Pancreas (tissue), 10 donors: ENCODE measurements around the gene ZFAND2A. TPM values are rescaled to one million over a fixed set of nuclear protein-coding genes. Genes with fewer than 3 reads are reported as not detected.
A peak's percentile ranks its signal among the peaks of the same experiment; 100 is the strongest.
"Not testable (repeated sequence)": the region's sequence is repeated elsewhere in the genome, so short reads cannot be mapped to it uniquely, and the experiment has no call there.

Experiments used
- ATAC-seq, 4 donors: fragments of 200-7000 bp; cut with Tn5 transposase; one replicate each; pipeline versions ENCODE4 v1.8.0 to v1.9.1; 2020; ENCODE audit warnings: mild to moderate bottlenecking in 4 of 4, moderate library complexity in 4 of 4
- DNase-seq, 6 donors: peaks; one replicate each; pipeline ENCODE4 v3.0.0-alpha.2; 2020
- FAIRE-seq: peaks from 2 replicates; lab custom pipeline; 2012; peaks lifted over from hg19 to GRCh38; lab: Jason Lieb, UNC
- H3K27ac ChIP-seq, 4 donors: fragments of 200-600 bp; sonication (generic); 1 replicate in 3 of 4; 2 replicates in 1 of 4; pipeline versions ENCODE4 v1.5.0 to v1.8.0; 2020
- H3K27me3 ChIP-seq, 4 donors: fragments of 200-600 bp; one replicate each; pipeline ENCODE4 v1.8.0; 2021
- H3K36me3 ChIP-seq, 3 donors: fragments of 200-600 bp; sonication (generic) in 1 of 3; one replicate each; pipeline versions ENCODE4 v1.5.0 to v1.8.0; 2020 to 2021
- H3K4me1 ChIP-seq, 3 donors: fragments of 200-600 bp; one replicate each; pipeline ENCODE4 v1.8.0; 2021
- H3K4me3 ChIP-seq, 4 donors: fragments of 200-600 bp; sonication (generic) in 2 of 4; one replicate each; pipeline versions ENCODE4 v1.5.0 to v1.8.0; 2020 to 2021
- H3K9me3 ChIP-seq, 4 donors: fragments of 200-600 bp; one replicate each; pipeline ENCODE4 v1.8.0; 2021
- CTCF ChIP-seq, 4 donors: fragments of 200-600 bp; sonication (generic) in 3 of 4; IDR thresholded peaks; one replicate each; pipeline versions ENCODE4 v1.5.0 to v1.8.0; 2021; ENCODE audit warnings: antibody characterized with exemption in 4 of 4
- WGBS, 2 donors: extraction: QIAGEN DNeasy Blood & Tissue Kit; methylation state at CpG; one replicate each; pipeline ENCODE4 v1.1.7; 2013; 5-methylcytosine and 5-hydroxymethylcytosine counted together
- intact Hi-C, 3 donors: fragments of 100-400 bp; cut with DNase I; formaldehyde crosslinking; loops; one replicate each; pipeline versions ENCODE4 v1.11.1 to v1.14.2; 2022
- polyA plus RNA-seq, 2 donors: library from polyadenylated mRNA; stranded (reverse); fragments of 200-250 nt; gene quantifications; one replicate each; pipeline ENCODE4 v1.2.3, GENCODE V29; 2013
- total RNA-seq, 6 donors: library from RNA; stranded (reverse); fragmentation: NEBNext Ultra II Directional in 4 of 6; extraction: Animal tissue kit (Norgen Biotek cat#: 25700) in 4 of 6; gene quantifications; one replicate each; pipeline versions ENCODE4 v1.2.1 to v1.2.4, GENCODE V29; 2021 to 2023
- donor health status: healthy with polysubstance abuse.
- donor health status: DM: no; HTN: no; CAD: no; lungs with moderate emphysema.
- donor health status: DM: no; HTN: no; CAD: no.
- donor health status: control.
- donor health status: control.
- donor health status: Bipolar disorder and iron deficiency.
- donor health status: DM: yes; HTN: yes; CAD: no.
- donor health status: DM: no; HTN: no; CAD: no.
- donor health status: DM: no; HTN: no; CAD: no.
- donor health status: DM: yes; HTN: yes; CAD: no.

The ZFAND2A gene
- total and polyA plus RNA-seq, 8 donors = 6.1 to 35.0 (median 15.3) TPM

DNA sequence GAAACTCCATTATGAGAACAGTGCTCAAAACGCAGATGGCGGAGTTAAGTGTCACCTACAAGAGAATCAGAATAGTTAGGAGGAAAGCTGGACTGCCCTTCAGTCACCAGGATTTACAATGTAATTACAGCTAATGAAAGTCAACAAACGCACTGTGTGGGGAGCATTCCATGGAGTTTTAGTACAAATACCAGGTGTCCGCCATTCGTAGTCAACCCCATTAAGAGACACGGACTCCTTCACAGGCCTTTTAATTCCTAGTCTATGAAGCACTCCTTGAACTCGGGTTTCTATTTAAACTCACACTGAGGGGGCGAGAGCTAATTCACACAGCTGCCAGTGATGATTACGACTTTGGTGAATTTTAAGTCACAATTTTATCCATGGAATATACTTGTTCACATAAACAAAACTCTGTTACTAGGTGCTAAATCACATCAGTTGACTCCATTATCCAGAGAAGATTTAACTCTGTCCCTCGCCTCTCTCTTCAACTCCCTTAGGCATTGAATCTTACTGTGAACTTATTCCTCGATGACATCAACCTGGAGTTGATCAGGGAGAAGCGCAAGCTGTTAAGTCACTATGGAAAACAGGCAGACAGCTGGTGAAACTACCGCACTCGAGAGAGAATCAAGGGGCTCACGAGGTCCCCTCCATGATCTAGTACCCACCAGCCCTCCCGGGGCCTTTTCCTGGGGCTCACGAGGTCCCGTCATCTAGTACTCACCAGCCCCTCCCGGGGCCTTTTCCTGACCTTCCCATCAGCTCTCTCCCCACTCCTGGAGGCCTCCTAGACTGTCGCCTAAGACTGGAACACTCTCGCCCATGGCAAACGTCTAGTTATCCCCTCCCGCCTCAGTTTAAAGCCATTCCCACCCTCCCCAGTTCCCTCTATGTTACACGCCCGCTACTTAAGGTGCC is 1.5 kb downstream of the ZFAND2A start:
- Histone ChIP-seq H3K27me3 (no peaks in the 10 kb centered on the region), H3K27ac (peak overlapping the region in 2 of 4 donors; percentile 8 to 54), H3K4me3 (peak overlapping the region; percentile 26 to 93 (median 71)), H3K9me3 (no peaks in the 10 kb centered on the region), H3K4me1 (peaks cover 4 to 12% (median 5%) of the 10 kb centered on the region in 3 donors), H3K36me3 (peaks cover 4 to 18% (median 6%) of the 10 kb centered on the region in 3 donors)
- DNase-seq (no peak), FAIRE-seq (no peak), ATAC-seq (no peak)
- WGBS, 2 donors = 35% methylated on average over 25 of the region's 25 CpGs
- intact Hi-C loops = no loop called here
- no peak for TF ChIP-seq CTCF (IDR thresholded peaks at IDR 0.05)

GRCh38 chr7:1156782-1157535 is 3.0 kb downstream of the ZFAND2A start:
- H3K9me3 ChIP-seq = no peaks in the 10 kb centered on the region
- FAIRE-seq (no peak), DNase-seq (peak in 2 of 6 donors; percentile 48), ATAC-seq (peak; percentile 2 to 50 (median 41))
- peaks cover 4 to 12% (median 5%) of the 10 kb centered on the region in 3 donors for H3K4me1 ChIP-seq
- intact Hi-C loops = no loop called here
- H3K36me3 ChIP-seq = peaks cover 4 to 33% (median 6%) of the 10 kb centered on the region in 3 donors
- peak overlapping the region in 3 of 4 donors; percentile 26 to 73 (median 55) for H3K27ac ChIP-seq
- 25 to 28% methylated on average over 10 of the region's 10 CpGs for WGBS, 2 donors
- TF ChIP-seq CTCF (IDR thresholded peaks at IDR 0.05) = no peak
- H3K27me3 ChIP-seq = no peaks in the 10 kb centered on the region
- H3K4me3 ChIP-seq = no peak overlapping the region

GRCh38 chr7:1155818-1156781 is 3.9 kb downstream of the ZFAND2A start:
- H3K4me3 ChIP-seq, H3K9me3 ChIP-seq, DNase-seq, H3K27me3 ChIP-seq, intact Hi-C loops, ATAC-seq, FAIRE-seq: not testable (repeated sequence)
- peaks cover 4 to 42% (median 6%) of the 10 kb centered on the region in 3 donors for H3K36me3 ChIP-seq
- H3K27ac ChIP-seq = peak overlapping the region in 3 of 4 donors; percentile 26 to 73 (median 55)
- WGBS, 2 donors = 60 to 71% methylated on average over 21 to 24 of the region's 33 CpGs
- H3K4me1 ChIP-seq = peaks cover 4 to 12% (median 5%) of the 10 kb centered on the region in 3 donors

DNA sequence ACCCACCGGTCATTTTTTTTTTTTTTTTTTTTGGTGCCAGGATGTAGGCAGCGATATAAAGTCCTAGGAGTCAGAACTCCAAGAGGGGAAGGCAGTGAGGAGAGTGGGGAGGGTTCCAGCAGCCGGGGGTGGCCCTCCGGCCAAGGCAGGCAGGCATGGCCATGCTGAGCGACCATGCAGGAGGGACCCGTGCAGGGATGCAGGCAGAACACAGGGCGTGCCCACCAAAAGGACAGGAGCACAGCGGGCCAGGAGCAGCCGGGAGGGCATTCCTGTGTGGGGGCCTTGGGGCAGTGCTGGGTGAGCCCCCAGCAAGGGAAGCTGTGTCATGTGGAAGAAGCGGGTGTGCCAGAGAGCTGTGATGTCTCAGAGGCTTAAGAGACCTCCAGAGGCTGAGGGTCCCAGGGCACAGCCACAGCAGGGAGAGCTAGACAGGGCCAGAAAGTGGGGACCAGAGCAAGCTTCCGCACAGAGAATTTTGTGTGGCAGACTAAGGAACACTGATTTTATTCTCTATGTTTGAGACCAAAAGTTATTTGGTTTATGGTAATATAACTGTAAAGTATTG is 5.7 kb downstream of the ZFAND2A start:
- Histone ChIP-seq H3K4me3 (no peak overlapping the region), H3K36me3 (peaks cover 4 to 50% (median 6%) of the 10 kb centered on the region in 3 donors), H3K4me1 (peaks cover 4 to 12% (median 5%) of the 10 kb centered on the region in 3 donors), H3K9me3 (no peaks in the 10 kb centered on the region), H3K27me3 (no peaks in the 10 kb centered on the region), H3K27ac (no peak overlapping the region)
- FAIRE-seq (no peak), DNase-seq (peak in 1 of 6 donors; percentile 58), ATAC-seq (no peak)
- no peak for TF ChIP-seq CTCF (IDR thresholded peaks at IDR 0.05)
- intact Hi-C loops = no loop called here
- 89 to 91% methylated on average over 11 of the region's 11 CpGs for WGBS, 2 donors
